Breast epithelium (tissue), 3 donors: ENCODE results near the gene PDSS2.

Experiments used
- CTCF ChIP-seq, 3 donors: fragments of 450-650 bp; IDR thresholded peaks; one replicate each; pipeline ENCODE4 v1.5.1; 2016 to 2017; ENCODE audit warnings: antibody characterized with exemption in 3 of 3, mild to moderate bottlenecking in 3 of 3, moderate library complexity in 3 of 3
- POLR2A ChIP-seq: fragments of 450-650 bp; IDR thresholded peaks from one replicate; pipeline ENCODE4 v1.6.1; 2016; ENCODE audit warnings: antibody characterized with exemption, mild to moderate bottlenecking, moderate library complexity

GRCh38 chr6:107310362-107310761 lies 149.0 kb downstream of the PDSS2 start:
- TF ChIP-seq CTCF (IDR thresholded peaks at IDR 0.05) (no peak), POLR2A (no peak)
